HG03378 (cell line): Measurements from ENCODE around the gene SEMA5B.

Experiments used
- ATAC-seq: cut with Tn5 transposase; IDR thresholded peaks from one replicate; pipeline ENCODE4 v1.9.1; 2021; ENCODE audit warnings: mild to moderate bottlenecking, moderate library complexity; ENCODE audit not compliant: unreplicated experiment

Gene SEMA5B

GRCh38 chr3:123025642-123026521, 1.7 kb downstream of the SEMA5B start:
- ATAC-seq, result no peak

- ATAC-seq, result no peak
Observed at GRCh38 chr3:123024056-123024455, 3.5 kb downstream of the SEMA5B start.

GRCh38 chr3:123021996-123022510, 5.5 kb downstream of the SEMA5B start:
- ATAC-seq, result no peak

GRCh38 chr3:123021388-123021787, 6.2 kb downstream of the SEMA5B start:
- ATAC-seq, result no peak

- ATAC-seq, result no peak
Observed at GRCh38 chr3:123020709-123021108, 6.9 kb downstream of the SEMA5B start.

GRCh38 chr3:123019591-123019990, 8.0 kb downstream of the SEMA5B start:
- ATAC-seq, result no peak

- no peak for ATAC-seq
Observed at GRCh38 chr3:123019161-123019560, 8.4 kb downstream of the SEMA5B start.

- no peak for ATAC-seq
Observed at GRCh38 chr3:123018683-123019082, 8.9 kb downstream of the SEMA5B start.

GRCh38 chr3:123015596-123015995, 12.0 kb downstream of the SEMA5B start:
- no peak for ATAC-seq

GRCh38 chr3:123013876-123014275, 13.7 kb downstream of the SEMA5B start:
- ATAC-seq, result no peak

GRCh38 chr3:123012652-123013051, 14.9 kb downstream of the SEMA5B start:
- ATAC-seq, result no peak

- ATAC-seq, result no peak
Observed at GRCh38 chr3:123011447-123011846, 16.1 kb downstream of the SEMA5B start.

GRCh38 chr3:123008840-123009239, 18.7 kb downstream of the SEMA5B start:
- ATAC-seq, result no peak

GRCh38 chr3:123006609-123007008, 21.0 kb downstream of the SEMA5B start:
- ATAC-seq, result no peak

- ATAC-seq, result no peak
Observed at GRCh38 chr3:123005291-123005690, 22.3 kb downstream of the SEMA5B start.

GRCh38 chr3:123004201-123004918, 23.2 kb downstream of the SEMA5B start:
- ATAC-seq, result no peak

GRCh38 chr3:123002749-123003497, 24.6 kb downstream of the SEMA5B start:
- no peak for ATAC-seq

- no peak for ATAC-seq
Observed at GRCh38 chr3:123002100-123002748, 25.3 kb downstream of the SEMA5B start.

GRCh38 chr3:122998856-122999255, 28.7 kb downstream of the SEMA5B start:
- no peak for ATAC-seq

GRCh38 chr3:122998206-122998605, 29.4 kb downstream of the SEMA5B start:
- no peak for ATAC-seq
